GM23338 (cell line): ENCODE results near the gene ANO1. TPM values are rescaled to one million over a fixed set of nuclear protein-coding genes. Genes with fewer than 3 reads are reported as not detected.

Source experiments
- ATAC-seq: fragments of 200-7000 bp; cut with Tn5 transposase; 3 replicates; pipeline ENCODE4 v1.9.1; 2020
- DNase-seq: peaks from one replicate; pipeline ENCODE4 v3.0.0-alpha.2; 2015; ENCODE audit warnings: low spot score
- H2AFZ ChIP-seq: fragments of 200-600 bp; sonication (generic); 2 replicates; pipeline ENCODE4 v1.8.0; 2016; ENCODE audit warnings: antibody characterized with exemption, mild to moderate bottlenecking, moderate library complexity
- H3F3A ChIP-seq: fragments of 200-600 bp; sonication (generic); replicated peaks from 2 replicates; pipeline ENCODE4 v1.8.0; 2017; ENCODE audit warnings: antibody characterized with exemption, mixed run types, low read depth
- H3K27ac ChIP-seq: fragments of 200-600 bp; sonication (generic); 2 replicates; pipeline ENCODE4 v1.6.1; 2016; ENCODE audit warnings: low read depth
- H3K27me3 ChIP-seq: fragments of 200-600 bp; sonication (generic); 2 replicates; pipeline ENCODE4 v1.8.0; 2016; ENCODE audit warnings: mild to moderate bottlenecking, mixed run types, moderate library complexity; ENCODE audit not compliant: insufficient read depth
- H3K36me3 ChIP-seq: fragments of 200-600 bp; sonication (generic); 2 replicates; pipeline ENCODE4 v1.8.0; 2016; ENCODE audit warnings: mild to moderate bottlenecking; ENCODE audit not compliant: insufficient read depth
- H3K4me1 ChIP-seq: fragments of 200-600 bp; sonication (generic); 2 replicates; pipeline ENCODE4 v1.8.0; 2016; ENCODE audit warnings: mild to moderate bottlenecking, moderate library complexity; ENCODE audit not compliant: insufficient read depth
- H3K4me2 ChIP-seq: fragments of 200-600 bp; sonication (generic); 2 replicates; pipeline ENCODE4 v1.7.1; 2017; ENCODE audit warnings: mixed run types
- H3K4me3 ChIP-seq: fragments of 200-600 bp; sonication (generic); 2 replicates; pipeline ENCODE4 v1.6.1; 2016; ENCODE audit warnings: mixed run types
- H3K79me2 ChIP-seq: fragments of 200-600 bp; sonication (generic); replicated peaks from 2 replicates; pipeline ENCODE4 v1.8.0; 2017; ENCODE audit warnings: mild to moderate bottlenecking; ENCODE audit not compliant: insufficient read depth
- H3K9me2 ChIP-seq: fragments of 200-600 bp; sonication (generic); 2 replicates; pipeline ENCODE4 v1.8.0; 2017; ENCODE audit not compliant: insufficient read depth
- H4K20me1 ChIP-seq: fragments of 200-600 bp; sonication (generic); replicated peaks from 2 replicates; pipeline ENCODE4 v1.8.0; 2017; ENCODE audit warnings: mild to moderate bottlenecking; ENCODE audit not compliant: insufficient read depth
- H3K27ac Mint-ChIP-seq: 2 replicates; pipeline ENCODE4 v1.8.0; 2020; ENCODE audit warnings: inconsistent platforms, mild to moderate bottlenecking, moderate library complexity, mixed read lengths
- H3K27me3 Mint-ChIP-seq: 3 replicates; pipeline ENCODE4 v1.8.0; 2022; ENCODE audit warnings: low read depth, mild to moderate bottlenecking, moderate library complexity, mixed read lengths, inconsistent platforms; ENCODE audit not compliant: insufficient read depth, poor library complexity
- H3K36me3 Mint-ChIP-seq: 3 replicates; pipeline ENCODE4 v1.8.0; 2021; ENCODE audit warnings: low read depth, mild to moderate bottlenecking, inconsistent platforms, moderate library complexity, mixed read lengths
- H3K4me1 Mint-ChIP-seq: 3 replicates; pipeline ENCODE4 v1.8.0; 2020; ENCODE audit warnings: mild to moderate bottlenecking, inconsistent platforms, mixed read lengths
- H3K4me3 Mint-ChIP-seq: 3 replicates; pipeline ENCODE4 v1.8.0; 2021; ENCODE audit warnings: moderate library complexity, mild to moderate bottlenecking, inconsistent platforms, mixed read lengths
- H3K9me3 Mint-ChIP-seq: 3 replicates; pipeline ENCODE4 v1.8.0; 2020; ENCODE audit warnings: moderate library complexity, mild to moderate bottlenecking, inconsistent platforms, mixed read lengths
- CREB1 ChIP-seq: fragments of 250-450 bp; sonication (Bioruptor Pico); IDR thresholded peaks from 2 replicates; pipeline ENCODE4 v1.5.0; 2020; ENCODE audit warnings: low read depth, mild to moderate bottlenecking, moderate library complexity
- EZH2 ChIP-seq: fragments of 200-600 bp; sonication (generic); IDR thresholded peaks from one replicate; pipeline ENCODE4 v1.8.0; 2017; ENCODE audit warnings: antibody characterized with exemption, mild to moderate bottlenecking, low read depth; ENCODE audit not compliant: unreplicated experiment
- EZH2phosphoT487 ChIP-seq: fragments of 200-600 bp; sonication (generic); IDR thresholded peaks from one replicate; pipeline ENCODE4 v1.8.1; 2018; ENCODE audit warnings: antibody characterized with exemption; ENCODE audit not compliant: unreplicated experiment
- JUNB ChIP-seq: IDR thresholded peaks from one replicate; pipeline ENCODE4 v1.6.1; 2016; ENCODE audit warnings: antibody characterized with exemption; ENCODE audit not compliant: unreplicated experiment
- NANOG ChIP-seq: IDR thresholded peaks from 2 replicates; pipeline ENCODE4 v1.6.1; 2016; ENCODE audit warnings: antibody characterized with exemption, borderline replicate concordance
- POLR2AphosphoS5 ChIP-seq: IDR thresholded peaks from 2 replicates; pipeline ENCODE4 v1.6.1; 2016; ENCODE audit warnings: antibody characterized with exemption, low read depth
- STAT1 ChIP-seq: IDR thresholded peaks from one replicate; pipeline ENCODE4 v1.6.1; 2016; ENCODE audit warnings: antibody characterized with exemption; ENCODE audit not compliant: unreplicated experiment
- ZNF114 ChIP-seq: fragments of 250-450 bp; sonication (Bioruptor Pico); IDR thresholded peaks from 2 replicates; pipeline ENCODE4 v1.5.0; 2020; ENCODE audit warnings: mild to moderate bottlenecking, moderate library complexity
- ZNF331 ChIP-seq: fragments of 250-450 bp; sonication (Bioruptor Pico); IDR thresholded peaks from 2 replicates; pipeline ENCODE4 v1.5.0; 2020; ENCODE audit warnings: low read depth, mild to moderate bottlenecking, moderate library complexity
- polyA plus RNA-seq: library from polyadenylated mRNA; unstranded; fragments of >200 nt; fragmentation: Nextera tagmentation; extraction: Ambion mirVana; gene quantifications from 2 replicates; pipeline ENCODE4 v1.2.1, GENCODE V29; 2016
- total RNA-seq: library from RNA; depleted of rRNA; stranded (reverse); fragments of >200 nt; shearing (Covaris generic); gene quantifications from 2 replicates; pipeline ENCODE4 v1.2.3, GENCODE V29; 2014
- TF ChIP-seq, protein P1 (sequence below): IDR thresholded peaks from 2 replicates; pipeline ENCODE4 v1.6.1; 2016; ENCODE audit warnings: antibody characterized with exemption
- TF ChIP-seq, protein P2 (sequence below): IDR thresholded peaks from one replicate; pipeline ENCODE4 v1.6.1; 2018; ENCODE audit warnings: antibody characterized with exemption; ENCODE audit not compliant: unreplicated experiment
- TF ChIP-seq, protein P3 (sequence below), 2 experiments: fragments of 200-600 bp in 1 of 2; sonication (generic) in 1 of 2; conservative IDR thresholded peaks; 2 replicates each; pipeline versions ENCODE4 v1.5.1 to v1.6.1; 2016 to 2017; ENCODE audit warnings: antibody characterized with exemption in 2 of 2, low read depth in 2 of 2, mild to moderate bottlenecking in 2 of 2, moderate library complexity in 1 of 2
- TF ChIP-seq, protein P4 (sequence below): fragments of 250-450 bp; sonication (Bioruptor Pico); IDR thresholded peaks from 2 replicates; pipeline ENCODE4 v1.5.0; 2020; ENCODE audit warnings: mild to moderate bottlenecking, moderate library complexity

The ANO1 gene
- total and polyA plus RNA-seq, 2 experiments from 2014 or later: 1.4 to 3.4 TPM

- no peaks in the 10 kb centered on the region for H3K4me1 Mint-ChIP-seq
- no peaks in the 10 kb centered on the region for H3F3A ChIP-seq
- no peaks in the 10 kb centered on the region for H3K36me3 Mint-ChIP-seq
- H3K4me3 Mint-ChIP-seq: no peak overlapping the region
- ATAC-seq: no peak
- no peaks in the 10 kb centered on the region for H3K27me3 ChIP-seq
- H3K9me2 ChIP-seq: no peaks in the 10 kb centered on the region
- no peaks in the 10 kb centered on the region for H3K36me3 ChIP-seq
- H3K4me1 ChIP-seq: no peaks in the 10 kb centered on the region
- no peak overlapping the region for H3K4me3 ChIP-seq
- no peaks in the 10 kb centered on the region for H3K79me2 ChIP-seq
- H4K20me1 ChIP-seq: no peaks in the 10 kb centered on the region
- TF ChIP-seq ZNF114 (CRISPR knock-in tag) (no peak), EZH2phosphoT487 (no peak), POLR2AphosphoS5 (no peak), ZNF331 (CRISPR knock-in tag) (no peak), STAT1 (no peak), JUNB (no peak), EZH2 (no peak), CREB1 (CRISPR knock-in tag) (no peak), NANOG (no peak)
- TF ChIP-seq, protein P1, sequence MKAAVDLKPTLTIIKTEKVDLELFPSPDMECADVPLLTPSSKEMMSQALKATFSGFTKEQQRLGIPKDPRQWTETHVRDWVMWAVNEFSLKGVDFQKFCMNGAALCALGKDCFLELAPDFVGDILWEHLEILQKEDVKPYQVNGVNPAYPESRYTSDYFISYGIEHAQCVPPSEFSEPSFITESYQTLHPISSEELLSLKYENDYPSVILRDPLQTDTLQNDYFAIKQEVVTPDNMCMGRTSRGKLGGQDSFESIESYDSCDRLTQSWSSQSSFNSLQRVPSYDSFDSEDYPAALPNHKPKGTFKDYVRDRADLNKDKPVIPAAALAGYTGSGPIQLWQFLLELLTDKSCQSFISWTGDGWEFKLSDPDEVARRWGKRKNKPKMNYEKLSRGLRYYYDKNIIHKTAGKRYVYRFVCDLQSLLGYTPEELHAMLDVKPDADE: no peak
- TF ChIP-seq, protein P2, sequence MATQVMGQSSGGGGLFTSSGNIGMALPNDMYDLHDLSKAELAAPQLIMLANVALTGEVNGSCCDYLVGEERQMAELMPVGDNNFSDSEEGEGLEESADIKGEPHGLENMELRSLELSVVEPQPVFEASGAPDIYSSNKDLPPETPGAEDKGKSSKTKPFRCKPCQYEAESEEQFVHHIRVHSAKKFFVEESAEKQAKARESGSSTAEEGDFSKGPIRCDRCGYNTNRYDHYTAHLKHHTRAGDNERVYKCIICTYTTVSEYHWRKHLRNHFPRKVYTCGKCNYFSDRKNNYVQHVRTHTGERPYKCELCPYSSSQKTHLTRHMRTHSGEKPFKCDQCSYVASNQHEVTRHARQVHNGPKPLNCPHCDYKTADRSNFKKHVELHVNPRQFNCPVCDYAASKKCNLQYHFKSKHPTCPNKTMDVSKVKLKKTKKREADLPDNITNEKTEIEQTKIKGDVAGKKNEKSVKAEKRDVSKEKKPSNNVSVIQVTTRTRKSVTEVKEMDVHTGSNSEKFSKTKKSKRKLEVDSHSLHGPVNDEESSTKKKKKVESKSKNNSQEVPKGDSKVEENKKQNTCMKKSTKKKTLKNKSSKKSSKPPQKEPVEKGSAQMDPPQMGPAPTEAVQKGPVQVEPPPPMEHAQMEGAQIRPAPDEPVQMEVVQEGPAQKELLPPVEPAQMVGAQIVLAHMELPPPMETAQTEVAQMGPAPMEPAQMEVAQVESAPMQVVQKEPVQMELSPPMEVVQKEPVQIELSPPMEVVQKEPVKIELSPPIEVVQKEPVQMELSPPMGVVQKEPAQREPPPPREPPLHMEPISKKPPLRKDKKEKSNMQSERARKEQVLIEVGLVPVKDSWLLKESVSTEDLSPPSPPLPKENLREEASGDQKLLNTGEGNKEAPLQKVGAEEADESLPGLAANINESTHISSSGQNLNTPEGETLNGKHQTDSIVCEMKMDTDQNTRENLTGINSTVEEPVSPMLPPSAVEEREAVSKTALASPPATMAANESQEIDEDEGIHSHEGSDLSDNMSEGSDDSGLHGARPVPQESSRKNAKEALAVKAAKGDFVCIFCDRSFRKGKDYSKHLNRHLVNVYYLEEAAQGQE: no peak
- TF ChIP-seq, protein P3, sequence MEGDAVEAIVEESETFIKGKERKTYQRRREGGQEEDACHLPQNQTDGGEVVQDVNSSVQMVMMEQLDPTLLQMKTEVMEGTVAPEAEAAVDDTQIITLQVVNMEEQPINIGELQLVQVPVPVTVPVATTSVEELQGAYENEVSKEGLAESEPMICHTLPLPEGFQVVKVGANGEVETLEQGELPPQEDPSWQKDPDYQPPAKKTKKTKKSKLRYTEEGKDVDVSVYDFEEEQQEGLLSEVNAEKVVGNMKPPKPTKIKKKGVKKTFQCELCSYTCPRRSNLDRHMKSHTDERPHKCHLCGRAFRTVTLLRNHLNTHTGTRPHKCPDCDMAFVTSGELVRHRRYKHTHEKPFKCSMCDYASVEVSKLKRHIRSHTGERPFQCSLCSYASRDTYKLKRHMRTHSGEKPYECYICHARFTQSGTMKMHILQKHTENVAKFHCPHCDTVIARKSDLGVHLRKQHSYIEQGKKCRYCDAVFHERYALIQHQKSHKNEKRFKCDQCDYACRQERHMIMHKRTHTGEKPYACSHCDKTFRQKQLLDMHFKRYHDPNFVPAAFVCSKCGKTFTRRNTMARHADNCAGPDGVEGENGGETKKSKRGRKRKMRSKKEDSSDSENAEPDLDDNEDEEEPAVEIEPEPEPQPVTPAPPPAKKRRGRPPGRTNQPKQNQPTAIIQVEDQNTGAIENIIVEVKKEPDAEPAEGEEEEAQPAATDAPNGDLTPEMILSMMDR (conservative IDR thresholded peaks at IDR 0.05; ENCODE audit: low read depth in 2 of 2): no peak
- TF ChIP-seq, protein P4, sequence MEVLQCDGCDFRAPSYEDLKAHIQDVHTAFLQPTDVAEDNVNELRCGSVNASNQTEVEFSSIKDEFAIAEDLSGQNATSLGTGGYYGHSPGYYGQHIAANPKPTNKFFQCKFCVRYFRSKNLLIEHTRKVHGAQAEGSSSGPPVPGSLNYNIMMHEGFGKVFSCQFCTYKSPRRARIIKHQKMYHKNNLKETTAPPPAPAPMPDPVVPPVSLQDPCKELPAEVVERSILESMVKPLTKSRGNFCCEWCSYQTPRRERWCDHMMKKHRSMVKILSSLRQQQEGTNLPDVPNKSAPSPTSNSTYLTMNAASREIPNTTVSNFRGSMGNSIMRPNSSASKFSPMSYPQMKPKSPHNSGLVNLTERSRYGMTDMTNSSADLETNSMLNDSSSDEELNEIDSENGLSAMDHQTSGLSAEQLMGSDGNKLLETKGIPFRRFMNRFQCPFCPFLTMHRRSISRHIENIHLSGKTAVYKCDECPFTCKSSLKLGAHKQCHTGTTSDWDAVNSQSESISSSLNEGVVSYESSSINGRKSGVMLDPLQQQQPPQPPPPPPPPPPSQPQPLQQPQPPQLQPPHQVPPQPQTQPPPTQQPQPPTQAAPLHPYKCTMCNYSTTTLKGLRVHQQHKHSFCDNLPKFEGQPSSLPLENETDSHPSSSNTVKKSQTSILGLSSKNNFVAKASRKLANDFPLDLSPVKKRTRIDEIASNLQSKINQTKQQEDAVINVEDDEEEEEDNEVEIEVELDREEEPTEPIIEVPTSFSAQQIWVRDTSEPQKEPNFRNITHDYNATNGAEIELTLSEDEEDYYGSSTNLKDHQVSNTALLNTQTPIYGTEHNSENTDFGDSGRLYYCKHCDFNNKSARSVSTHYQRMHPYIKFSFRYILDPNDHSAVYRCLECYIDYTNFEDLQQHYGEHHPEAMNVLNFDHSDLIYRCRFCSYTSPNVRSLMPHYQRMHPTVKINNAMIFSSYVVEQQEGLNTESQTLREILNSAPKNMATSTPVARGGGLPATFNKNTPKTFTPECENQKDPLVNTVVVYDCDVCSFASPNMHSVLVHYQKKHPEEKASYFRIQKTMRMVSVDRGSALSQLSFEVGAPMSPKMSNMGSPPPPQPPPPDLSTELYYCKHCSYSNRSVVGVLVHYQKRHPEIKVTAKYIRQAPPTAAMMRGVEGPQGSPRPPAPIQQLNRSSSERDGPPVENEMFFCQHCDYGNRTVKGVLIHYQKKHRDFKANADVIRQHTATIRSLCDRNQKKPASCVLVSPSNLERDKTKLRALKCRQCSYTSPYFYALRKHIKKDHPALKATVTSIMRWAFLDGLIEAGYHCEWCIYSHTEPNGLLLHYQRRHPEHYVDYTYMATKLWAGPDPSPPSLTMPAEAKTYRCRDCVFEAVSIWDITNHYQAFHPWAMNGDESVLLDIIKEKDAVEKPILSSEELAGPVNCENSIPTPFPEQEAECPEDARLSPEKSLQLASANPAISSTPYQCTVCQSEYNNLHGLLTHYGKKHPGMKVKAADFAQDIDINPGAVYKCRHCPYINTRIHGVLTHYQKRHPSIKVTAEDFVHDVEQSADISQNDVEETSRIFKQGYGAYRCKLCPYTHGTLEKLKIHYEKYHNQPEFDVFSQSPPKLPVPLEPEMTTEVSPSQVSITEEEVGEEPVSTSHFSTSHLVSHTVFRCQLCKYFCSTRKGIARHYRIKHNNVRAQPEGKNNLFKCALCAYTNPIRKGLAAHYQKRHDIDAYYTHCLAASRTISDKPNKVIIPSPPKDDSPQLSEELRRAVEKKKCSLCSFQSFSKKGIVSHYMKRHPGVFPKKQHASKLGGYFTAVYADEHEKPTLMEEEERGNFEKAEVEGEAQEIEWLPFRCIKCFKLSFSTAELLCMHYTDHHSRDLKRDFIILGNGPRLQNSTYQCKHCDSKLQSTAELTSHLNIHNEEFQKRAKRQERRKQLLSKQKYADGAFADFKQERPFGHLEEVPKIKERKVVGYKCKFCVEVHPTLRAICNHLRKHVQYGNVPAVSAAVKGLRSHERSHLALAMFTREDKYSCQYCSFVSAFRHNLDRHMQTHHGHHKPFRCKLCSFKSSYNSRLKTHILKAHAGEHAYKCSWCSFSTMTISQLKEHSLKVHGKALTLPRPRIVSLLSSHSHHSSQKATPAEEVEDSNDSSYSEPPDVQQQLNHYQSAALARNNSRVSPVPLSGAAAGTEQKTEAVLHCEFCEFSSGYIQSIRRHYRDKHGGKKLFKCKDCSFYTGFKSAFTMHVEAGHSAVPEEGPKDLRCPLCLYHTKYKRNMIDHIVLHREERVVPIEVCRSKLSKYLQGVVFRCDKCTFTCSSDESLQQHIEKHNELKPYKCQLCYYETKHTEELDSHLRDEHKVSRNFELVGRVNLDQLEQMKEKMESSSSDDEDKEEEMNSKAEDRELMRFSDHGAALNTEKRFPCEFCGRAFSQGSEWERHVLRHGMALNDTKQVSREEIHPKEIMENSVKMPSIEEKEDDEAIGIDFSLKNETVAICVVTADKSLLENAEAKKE (CRISPR knock-in tag): no peak
- no peak overlapping the region for H2AFZ ChIP-seq
- peaks cover 2% of the 10 kb centered on the region for H3K27me3 Mint-ChIP-seq
- H3K4me2 ChIP-seq: no peak overlapping the region
- DNase-seq: no peak
- no peak overlapping the region for H3K27ac ChIP-seq
- no peaks in the 10 kb centered on the region for H3K9me3 Mint-ChIP-seq
- no peak overlapping the region for H3K27ac Mint-ChIP-seq
Measured at GRCh38 chr11:70097783-70098563, 19.9 kb downstream of the ANO1 start.
